ENCODE measurements around the gene PEX3. TPM values are rescaled to one million over a fixed set of nuclear protein-coding genes. Genes with fewer than 3 reads are reported as not detected.

PEX3 gene
- total RNA-seq, 1 experiment from 2014 or later, result 17.9 TPM

GRCh38 chr6:143471822-143472221 lies 21.2 kb downstream of the PEX3 start:
- H3K36me3 Mint-ChIP-seq (ENCODE audit: insufficient read depth in 1 of 3, low read depth in 3 of 3), result peaks cover 0 to 15% (median 11%) of the 10 kb centered on the region in 3 experiments; a peak in 4 of 7 replicates
- Histone ChIP-seq H2BK5ac (ENCODE audit: insufficient read length, low read length) (no peak overlapping the region), H3K56ac (ENCODE audit: insufficient read length, low read depth, low read length) (no peak overlapping the region), H3K27me3 (ENCODE audit: insufficient read depth, low read length) (no peaks in the 10 kb centered on the region), H3K79me1 (ENCODE audit: insufficient read depth, low read depth, low read length, poor library complexity, severe bottlenecking) (no peaks in the 10 kb centered on the region), H3K9ac (ENCODE audit: extremely low read depth, insufficient read length, low read length) (no peak overlapping the region), H3K4ac (ENCODE audit: low read depth, low read length) (no peak overlapping the region), H3K9me3 (ENCODE audit: control insufficient read depth, low read depth, low read length) (no peaks in the 10 kb centered on the region), H3K23me2 (ENCODE audit: insufficient read length, low read depth, low read length, poor library complexity, severe bottlenecking) (no peaks in the 10 kb centered on the region), H2BK120ac (ENCODE audit: low read depth, low read length, poor library complexity, severe bottlenecking) (no peak overlapping the region), H2BK15ac (ENCODE audit: low read depth, low read length) (no peak overlapping the region), H4K20me1 (ENCODE audit: control insufficient read depth, insufficient read depth, insufficient read length) (no peaks in the 10 kb centered on the region), H3K23ac (ENCODE audit: insufficient read length, low read depth, low read length) (no peak overlapping the region), H3K14ac (ENCODE audit: insufficient read depth, low read length) (no peak overlapping the region), H2AK5ac (ENCODE audit: insufficient read length, low read length) (no peak overlapping the region), H4K91ac (ENCODE audit: insufficient read length, low read depth, low read length) (no peak overlapping the region), H3K4me2 (ENCODE audit: insufficient read depth, insufficient read length, low read length) (no peak overlapping the region), H2BK12ac (ENCODE audit: insufficient read length, low read depth, low read length) (no peak overlapping the region), H3T11ph (ENCODE audit: low read length) (no peak overlapping the region), H3K79me2 (ENCODE audit: insufficient read depth, low read length) (no peaks in the 10 kb centered on the region), H3K18ac (ENCODE audit: insufficient read length, low read depth, low read length) (no peak overlapping the region), H2AFZ (ENCODE audit: low read length) (no peak overlapping the region), H4K8ac (replicated peaks; ENCODE audit: insufficient read length, low read depth, low read length) (no peak overlapping the region), H2BK20ac (ENCODE audit: low read depth, low read length, poor library complexity, severe bottlenecking) (no peak overlapping the region), H4K5ac (ENCODE audit: insufficient read length, low read depth, low read length) (no peak overlapping the region), H3K4me1 (ENCODE audit: insufficient read depth, low read length) (no peaks in the 10 kb centered on the region), H3K27ac (ENCODE audit: insufficient read length, low read depth, low read length) (no peak overlapping the region)
- no peak for TF ChIP-seq CTCF (conservative IDR thresholded peaks at IDR 0.05)
- H3K4me3 Mint-ChIP-seq, result no peak overlapping the region
- WGBS (ENCODE audit: extremely low coverage, insufficient read length, low lambda C conversion rate), result no CpG with 5 or more reads among the region's 1 CpG
- H3K27ac Mint-ChIP-seq, result no peak overlapping the region
- H3K9me3 Mint-ChIP-seq, result no peaks in the 10 kb centered on the region
- peaks cover 3 to 6% of the 10 kb centered on the region in 2 experiments; a peak in 2 of 4 replicates for H3K4me1 Mint-ChIP-seq
- no peaks in the 10 kb centered on the region for H3K27me3 Mint-ChIP-seq (ENCODE audit: low read depth)
- DNase-seq, result no peak
